ENCODE data around the gene KPNB1. TPM values are rescaled to one million over a fixed set of nuclear protein-coding genes. Genes with fewer than 3 reads are reported as not detected.

KPNB1 gene
- total and polyA plus RNA-seq, 9 donors, result 63.4 to 346 (median 236) TPM

- TF ChIP-seq POLR2A (IDR thresholded peaks at IDR 0.05) (no peak), CTCF (IDR thresholded peaks at IDR 0.05) (no peak)
- Histone ChIP-seq H3K4me3 (no peak overlapping the region), H3K27ac (peak overlapping the region in 1 of 2 donors; percentile 42), H3K9me3 (no peaks in the 10 kb centered on the region), H3K36me3 (no peaks in the 10 kb centered on the region), H3K4me1 (ENCODE audit: insufficient read depth) (peaks cover 9% of the 10 kb centered on the region), H3K27me3 (no peaks in the 10 kb centered on the region)
- intact Hi-C loops (cut with DNase I), result no loop called here
- peak in 2 of 5 donors; percentile 25 to 31 for DNase-seq
- WGBS, 3 donors, result 58 to 67% (median 63%) methylated on average over 12 of the region's 12 CpGs
These were observed 52.8 kb downstream of the KPNB1 start for GRCh38 chr17:47702391-47702995.

- intact Hi-C loops (cut with DNase I), result no loop called here
- 5 to 20% (median 14%) methylated on average over 14 to 15 of the region's 15 CpGs for WGBS, 3 donors
- Histone ChIP-seq H3K27me3 (no peaks in the 10 kb centered on the region), H3K27ac (peak overlapping the region in 1 of 2 donors; percentile 42), H3K4me3 (no peak overlapping the region), H3K36me3 (no peaks in the 10 kb centered on the region), H3K4me1 (ENCODE audit: insufficient read depth) (peaks cover 9% of the 10 kb centered on the region), H3K9me3 (no peaks in the 10 kb centered on the region)
- no peak for TF ChIP-seq CTCF (IDR thresholded peaks at IDR 0.05)
- no peak for TF ChIP-seq POLR2A (IDR thresholded peaks at IDR 0.05)
- no peak for TF ChIP-seq EP300 (IDR thresholded peaks at IDR 0.05)
- DNase-seq, result peak; percentile 48 to 73 (median 59)
These were observed 53.5 kb downstream of the KPNB1 start for GRCh38 chr17:47703191-47703591.

GRCh38 chr17:47703671-47704070 is 54.0 kb downstream of the KPNB1 start:
- intact Hi-C loops (cut with DNase I), result no loop called here
- Histone ChIP-seq H3K27ac (peak overlapping the region in 1 of 2 donors; percentile 42), H3K36me3 (no peaks in the 10 kb centered on the region), H3K4me1 (ENCODE audit: insufficient read depth) (peaks cover 9% of the 10 kb centered on the region), H3K27me3 (no peaks in the 10 kb centered on the region), H3K4me3 (no peak overlapping the region), H3K9me3 (no peaks in the 10 kb centered on the region)
- DNase-seq, result peak in 1 of 5 donors; percentile 15
- WGBS, 3 donors, result 86 to 90% (median 89%) methylated on average over 5 of the region's 5 CpGs
- TF ChIP-seq CTCF (IDR thresholded peaks at IDR 0.05) (no peak), POLR2A (IDR thresholded peaks at IDR 0.05) (no peak), EP300 (IDR thresholded peaks at IDR 0.05) (no peak)

- Histone ChIP-seq H3K27me3 (no peaks in the 10 kb centered on the region), H3K36me3 (no peaks in the 10 kb centered on the region), H3K4me3 (no peak overlapping the region), H3K9me3 (no peaks in the 10 kb centered on the region), H3K4me1 (ENCODE audit: insufficient read depth) (peaks cover 9% of the 10 kb centered on the region), H3K27ac (no peak overlapping the region)
- DNase-seq, result peak in 2 of 5 donors; percentile 19 to 33
- TF ChIP-seq EP300 (IDR thresholded peaks at IDR 0.05), result no peak
- no peak for TF ChIP-seq POLR2A (IDR thresholded peaks at IDR 0.05)
- no peak for TF ChIP-seq CTCF (IDR thresholded peaks at IDR 0.05)
- intact Hi-C loops (cut with DNase I), result no loop called here
- WGBS, 3 donors, result 76 to 82% (median 80%) methylated on average over 14 of the region's 14 CpGs
These were observed 54.4 kb downstream of the KPNB1 start for GRCh38 chr17:47704116-47704515.

All from ovary (tissue), 9 donors.